NCI-H510A (cell line): ENCODE data around the gene DBH.

Experiments
- DNase-seq: peaks from one replicate; lab custom pipeline; 2025; lab: John Stamatoyannopoulos, UW

The DBH gene

GRCh38 chr9:133635533-133636531, at the start of gene DBH:
DBH (plus strand) TSS chr9:133636363; CDS start chr9:133636372, 9 bp downstream.
- DNase-seq = no peak

- DNase-seq = no peak
Measured at GRCh38 chr9:133587051-133587450, 49.1 kb upstream of the DBH start.

GRCh38 chr9:133587466-133587865, 48.7 kb upstream of the DBH start:
- no peak for DNase-seq

- DNase-seq = no peak
Measured at GRCh38 chr9:133589454-133590227, 46.5 kb upstream of the DBH start.

- no peak for DNase-seq
Measured at GRCh38 chr9:133590231-133590855, 45.8 kb upstream of the DBH start.

- no peak for DNase-seq
Measured at GRCh38 chr9:133591116-133591910, 44.9 kb upstream of the DBH start.

- DNase-seq = no peak
Measured at GRCh38 chr9:133591985-133592384, 44.2 kb upstream of the DBH start.

GRCh38 chr9:133592731-133593409, 43.3 kb upstream of the DBH start:
- no peak for DNase-seq

GRCh38 chr9:133593587-133594253, 42.4 kb upstream of the DBH start:
- no peak for DNase-seq

GRCh38 chr9:133594310-133594709, 41.9 kb upstream of the DBH start:
- no peak for DNase-seq

- DNase-seq = no peak
Measured at GRCh38 chr9:133595910-133596309, 40.3 kb upstream of the DBH start.

- no peak for DNase-seq
Measured at GRCh38 chr9:133597316-133597957, 38.7 kb upstream of the DBH start.

- no peak for DNase-seq
Measured at GRCh38 chr9:133598978-133599377, 37.2 kb upstream of the DBH start.

- no peak for DNase-seq
Measured at GRCh38 chr9:133599470-133600173, 36.5 kb upstream of the DBH start.

- DNase-seq = no peak
Measured at GRCh38 chr9:133600739-133601138, 35.4 kb upstream of the DBH start.

GRCh38 chr9:133601746-133602145, 34.4 kb upstream of the DBH start:
- no peak for DNase-seq

GRCh38 chr9:133602277-133602676, 33.9 kb upstream of the DBH start:
- DNase-seq = peak; percentile 49

GRCh38 chr9:133603135-133603927, 32.8 kb upstream of the DBH start:
- DNase-seq = peak; percentile 73
